Measurements from ENCODE around the gene RNF208.

RNF208 gene

DNA sequence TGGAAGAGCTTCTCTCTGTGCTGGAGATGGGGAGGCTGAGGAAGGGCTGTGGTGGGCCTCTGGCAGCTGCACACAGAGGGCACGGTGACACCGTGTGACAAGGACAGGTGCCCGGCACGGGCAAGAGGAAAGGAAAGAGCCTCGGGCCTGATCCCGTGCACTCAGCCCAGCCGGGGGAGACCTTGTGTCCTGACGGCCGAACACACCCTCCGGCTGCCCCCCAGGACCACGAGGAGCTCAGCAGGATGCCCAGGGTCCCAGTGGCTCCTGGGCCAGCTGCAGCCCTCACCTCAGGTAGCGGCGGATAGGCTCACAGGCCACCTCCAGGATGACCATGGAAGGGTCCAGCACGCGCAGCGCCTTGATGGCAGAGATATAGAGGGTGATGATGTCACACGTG is 39.2 kb downstream of the RNF208 start:
- Histone ChIP-seq H3K4me3 (no peak overlapping the region), H3K9me3 (ENCODE audit: low read depth, low read length) (no peaks in the 10 kb centered on the region), H3K27ac (no peak overlapping the region), H3K9ac (ENCODE audit: insufficient read length) (no peak overlapping the region), H3K36me3 (ENCODE audit: insufficient read depth, low read length) (peaks cover 8% of the 10 kb centered on the region; the same call in 1 of the 2 replicates)
- no peak for DNase-seq (ENCODE audit: low read depth, low spot score)
- TF ChIP-seq POLR2AphosphoS5 (IDR thresholded peaks at IDR 0.05; ENCODE audit: borderline replicate concordance, low read depth, low read length) (no peak), EZH2 (IDR thresholded peaks at IDR 0.05) (no peak), FOXP2 (optimal IDR thresholded peaks at IDR 0.05; ENCODE audit: control extremely low read depth, extremely low read length, insufficient read depth) (no peak)

DNA sequence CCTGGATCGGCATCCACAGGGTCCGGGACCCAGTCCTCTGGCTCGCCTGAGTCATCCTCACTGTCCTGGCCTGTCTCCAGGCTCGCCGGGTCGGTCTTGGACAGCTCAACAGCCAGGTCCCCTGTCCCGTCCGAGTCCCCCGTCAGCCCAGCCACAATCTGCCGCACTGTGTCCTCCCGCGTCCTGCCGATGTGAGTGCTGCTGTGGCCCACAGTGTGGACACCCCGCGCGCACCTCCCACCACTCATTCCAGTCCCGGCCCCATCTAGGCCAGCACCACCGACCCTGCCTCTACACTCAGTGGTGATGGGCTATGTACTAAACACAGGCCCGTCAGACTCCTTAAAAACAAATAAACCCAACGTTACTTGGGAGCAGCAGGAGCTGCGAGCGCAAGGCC is 40.4 kb downstream of the RNF208 start:
- Histone ChIP-seq H3K9ac (ENCODE audit: insufficient read length) (no peak overlapping the region), H3K9me3 (ENCODE audit: low read depth, low read length) (no peaks in the 10 kb centered on the region), H3K36me3 (ENCODE audit: insufficient read depth, low read length) (peaks cover 8% of the 10 kb centered on the region; the same call in 1 of the 2 replicates), H3K4me3 (no peak overlapping the region), H3K27ac (no peak overlapping the region)
- DNase-seq (ENCODE audit: low read depth, low spot score), result no peak
- TF ChIP-seq POLR2AphosphoS5 (IDR thresholded peaks at IDR 0.05; ENCODE audit: borderline replicate concordance, low read depth, low read length) (no peak), EZH2 (IDR thresholded peaks at IDR 0.05) (no peak), FOXP2 (optimal IDR thresholded peaks at IDR 0.05; ENCODE audit: control extremely low read depth, extremely low read length, insufficient read depth) (no peak)

DNA sequence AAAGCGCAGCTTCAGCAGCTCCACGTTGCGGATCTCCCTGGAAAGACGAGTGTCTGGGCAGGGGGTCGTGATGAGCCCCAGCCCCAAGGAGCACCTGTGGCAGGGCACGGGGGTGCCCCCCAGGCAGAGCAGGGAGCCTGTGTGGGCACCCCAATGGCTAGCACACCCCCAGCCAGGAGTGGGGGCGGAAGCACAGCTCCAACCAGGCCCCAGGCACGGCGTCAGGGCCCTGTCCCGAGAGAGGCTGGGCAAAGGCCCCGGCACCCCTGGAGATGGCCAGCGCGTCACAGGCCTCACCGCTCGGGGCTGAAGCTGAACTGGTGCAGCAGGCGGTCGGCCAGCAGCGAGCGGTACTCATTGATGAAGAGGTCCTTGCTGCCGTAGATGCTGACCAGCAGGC is 41.5 kb downstream of the RNF208 start:
- TF ChIP-seq FOXP2 (optimal IDR thresholded peaks at IDR 0.05; ENCODE audit: control extremely low read depth, extremely low read length, insufficient read depth) (no peak), EZH2 (IDR thresholded peaks at IDR 0.05) (no peak), POLR2AphosphoS5 (IDR thresholded peaks at IDR 0.05; ENCODE audit: borderline replicate concordance, low read depth, low read length) (no peak)
- Histone ChIP-seq H3K9me3 (ENCODE audit: low read depth, low read length) (no peaks in the 10 kb centered on the region), H3K36me3 (ENCODE audit: insufficient read depth, low read length) (peaks cover 8% of the 10 kb centered on the region; the same call in 1 of the 2 replicates), H3K27ac (no peak overlapping the region), H3K4me3 (no peak overlapping the region), H3K9ac (ENCODE audit: insufficient read length) (no peak overlapping the region)
- DNase-seq (ENCODE audit: low read depth, low spot score), result no peak

DNA sequence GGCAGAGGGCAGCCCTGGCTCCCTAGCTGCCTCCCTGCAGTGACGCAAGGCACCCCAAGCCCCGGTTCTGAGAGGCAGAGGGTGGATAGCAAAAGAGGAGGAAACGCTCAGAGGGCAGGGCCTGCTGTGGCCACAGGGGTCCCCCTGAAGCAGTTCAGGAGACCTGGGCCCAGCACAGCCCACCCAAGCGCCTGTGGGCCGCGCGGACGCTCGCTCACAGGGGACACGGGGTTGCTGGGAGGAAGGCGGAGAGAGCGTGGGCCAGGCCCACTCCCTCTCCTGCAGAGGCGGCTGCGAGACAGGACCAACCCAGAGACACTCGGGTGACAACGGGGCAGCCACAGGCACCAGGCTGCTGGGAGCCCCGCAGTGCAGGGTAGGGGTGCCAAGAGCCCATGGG is 42.3 kb downstream of the RNF208 start:
- Histone ChIP-seq H3K9me3 (ENCODE audit: low read depth, low read length) (no peaks in the 10 kb centered on the region), H3K27ac (no peak overlapping the region), H3K9ac (ENCODE audit: insufficient read length) (no peak overlapping the region), H3K4me3 (no peak overlapping the region), H3K36me3 (ENCODE audit: insufficient read depth, low read length) (peaks cover 8% of the 10 kb centered on the region; the same call in 1 of the 2 replicates)
- DNase-seq (ENCODE audit: low read depth, low spot score), result no peak
- TF ChIP-seq EZH2 (IDR thresholded peaks at IDR 0.05) (no peak), POLR2AphosphoS5 (IDR thresholded peaks at IDR 0.05; ENCODE audit: borderline replicate concordance, low read depth, low read length) (no peak), FOXP2 (optimal IDR thresholded peaks at IDR 0.05; ENCODE audit: control extremely low read depth, extremely low read length, insufficient read depth) (no peak)

DNA sequence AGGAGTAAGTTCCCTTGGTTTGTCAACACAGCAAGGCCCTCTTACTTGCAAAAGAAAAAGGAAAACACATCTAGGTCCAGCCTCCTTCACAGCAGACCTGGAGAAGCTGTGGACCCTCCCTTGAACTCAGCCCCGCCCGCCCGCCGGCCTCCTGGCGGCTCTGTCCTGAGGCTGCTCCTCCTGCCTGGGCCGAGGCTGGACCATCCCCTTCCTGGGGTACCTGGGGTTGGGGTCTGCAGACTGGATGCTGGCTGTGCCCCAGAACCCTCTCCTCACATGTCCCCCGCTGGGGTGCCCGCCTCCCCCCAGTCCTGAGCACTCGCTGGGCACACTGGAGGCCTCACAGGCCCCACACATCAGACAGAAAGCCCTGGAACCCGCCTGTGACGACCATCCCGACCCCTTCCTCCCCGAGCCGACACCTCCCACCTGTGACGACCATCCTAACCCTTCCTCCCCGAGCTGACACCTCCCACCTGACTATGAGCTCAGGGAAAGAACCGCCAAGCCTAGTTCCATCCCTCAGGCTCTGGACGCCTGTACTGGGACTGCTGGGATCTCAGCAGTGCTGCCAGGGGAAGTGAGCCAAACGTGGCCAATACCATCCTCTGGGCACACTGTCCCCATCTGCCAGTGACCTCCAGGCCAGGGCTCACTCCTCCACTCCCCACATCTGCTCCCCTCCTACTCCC is 43.0 kb downstream of the RNF208 start:
- Histone ChIP-seq H3K27ac (no peak overlapping the region), H3K9me3 (ENCODE audit: low read depth, low read length) (no peaks in the 10 kb centered on the region), H3K4me3 (no peak overlapping the region), H3K36me3 (ENCODE audit: insufficient read depth, low read length) (peaks cover 8% of the 10 kb centered on the region; the same call in 1 of the 2 replicates), H3K9ac (ENCODE audit: insufficient read length) (no peak overlapping the region)
- TF ChIP-seq EZH2 (IDR thresholded peaks at IDR 0.05) (no peak), POLR2AphosphoS5 (IDR thresholded peaks at IDR 0.05; ENCODE audit: borderline replicate concordance, low read depth, low read length) (no peak), FOXP2 (optimal IDR thresholded peaks at IDR 0.05; ENCODE audit: control extremely low read depth, extremely low read length, insufficient read depth) (no peak)
- no peak for DNase-seq (ENCODE audit: low read depth, low spot score)

DNA sequence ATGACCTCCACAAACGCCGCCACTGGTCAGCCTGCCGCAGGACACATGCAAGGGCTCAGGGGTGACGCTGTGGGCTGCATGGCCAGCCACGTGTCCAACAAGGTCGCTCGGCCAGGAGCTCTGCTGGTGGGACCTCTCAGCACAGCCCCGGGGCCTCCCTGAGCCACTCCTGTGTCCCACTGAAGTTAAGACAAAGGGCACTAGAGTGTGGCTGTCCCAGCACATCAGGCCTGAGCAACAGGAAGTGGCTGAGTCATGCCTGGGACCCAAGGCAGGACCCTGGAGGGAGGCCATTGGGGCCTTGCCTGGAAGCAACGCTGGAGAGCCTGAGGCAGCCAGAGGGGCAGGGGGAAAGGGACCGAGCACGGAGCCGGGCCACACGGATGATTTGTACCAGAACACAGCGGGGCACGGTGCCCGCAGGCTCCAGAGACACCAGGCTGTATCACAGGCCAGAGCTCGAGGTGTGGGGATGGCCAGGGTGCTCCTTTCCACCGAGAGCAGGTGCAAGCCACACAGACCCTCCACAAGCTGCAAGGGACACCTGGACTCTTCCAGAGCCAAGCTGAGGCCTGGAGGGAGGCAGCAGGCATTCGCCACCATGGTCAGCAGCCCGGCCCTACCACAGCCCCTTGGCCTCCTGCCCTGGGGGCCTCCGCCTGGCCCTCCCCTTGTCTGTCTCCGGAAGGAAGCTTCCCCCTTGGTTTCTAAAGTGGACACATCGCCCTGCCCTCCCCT is 43.7 kb downstream of the RNF208 start:
- TF ChIP-seq POLR2AphosphoS5 (IDR thresholded peaks at IDR 0.05; ENCODE audit: borderline replicate concordance, low read depth, low read length), result no peak
- no peak for TF ChIP-seq FOXP2 (optimal IDR thresholded peaks at IDR 0.05; ENCODE audit: control extremely low read depth, extremely low read length, insufficient read depth)
- no peak for TF ChIP-seq EZH2 (IDR thresholded peaks at IDR 0.05)
- H3K9ac ChIP-seq (ENCODE audit: insufficient read length), result no peak overlapping the region
- no peak overlapping the region for H3K27ac ChIP-seq
- H3K4me3 ChIP-seq, result no peak overlapping the region
- DNase-seq (ENCODE audit: low read depth, low spot score), result no peak
- H3K36me3 ChIP-seq (ENCODE audit: insufficient read depth, low read length), result peaks cover 5% of the 10 kb centered on the region; the same call in 1 of the 2 replicates
- no peaks in the 10 kb centered on the region for H3K9me3 ChIP-seq (ENCODE audit: low read depth, low read length)

DNA sequence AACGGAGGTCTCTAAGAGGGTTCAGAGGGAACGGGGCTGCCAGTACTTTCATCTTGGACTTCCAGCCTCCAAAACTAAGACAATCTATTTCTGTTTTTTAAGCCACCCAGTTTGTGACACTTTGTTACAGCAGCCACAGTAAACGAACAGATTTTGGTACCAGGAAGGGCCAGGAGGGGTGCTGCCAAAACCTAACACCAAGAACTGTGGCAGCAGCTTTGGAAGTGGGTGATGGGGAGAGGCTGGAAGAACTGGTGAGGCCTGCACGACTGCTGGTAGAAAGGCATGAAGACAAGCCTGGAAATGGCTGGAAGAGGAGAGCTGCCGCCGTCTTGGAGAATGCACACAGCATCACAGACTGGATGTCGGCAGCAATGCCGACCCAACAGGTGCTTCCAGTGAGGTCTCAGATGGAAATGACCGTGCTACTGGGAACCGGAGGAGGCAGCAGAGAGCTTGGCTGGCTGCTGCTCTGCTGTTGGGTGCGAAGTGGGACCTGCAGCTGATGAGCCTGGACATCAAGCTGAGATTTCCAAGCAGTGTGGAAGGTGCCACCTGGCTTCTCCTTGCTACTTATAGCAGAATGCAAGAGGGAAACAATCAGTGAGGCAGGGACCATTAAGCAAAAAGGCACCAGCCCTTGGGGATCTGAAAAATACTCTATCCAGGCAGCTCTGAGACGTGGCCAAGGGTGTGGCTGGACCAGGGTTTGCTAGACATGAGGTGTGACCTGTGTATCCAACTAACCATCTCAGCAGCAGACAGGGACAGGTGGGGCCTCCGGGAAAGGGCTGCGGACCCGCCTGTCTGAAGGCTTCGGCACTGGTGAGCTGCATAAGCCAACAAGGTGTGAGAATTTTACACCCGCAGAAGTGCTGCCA is 45.5 kb downstream of the RNF208 start:
- H3K9ac ChIP-seq (ENCODE audit: insufficient read length), result no peak overlapping the region
- no peaks in the 10 kb centered on the region; the same call in 1 of the 2 replicates for H3K36me3 ChIP-seq (ENCODE audit: insufficient read depth, low read length)
- DNase-seq (ENCODE audit: low read depth, low spot score), result no peak
- no peak overlapping the region for H3K27ac ChIP-seq
- TF ChIP-seq FOXP2 (optimal IDR thresholded peaks at IDR 0.05; ENCODE audit: control extremely low read depth, extremely low read length, insufficient read depth) (no peak), POLR2AphosphoS5 (IDR thresholded peaks at IDR 0.05; ENCODE audit: borderline replicate concordance, low read depth, low read length) (no peak), EZH2 (IDR thresholded peaks at IDR 0.05) (no peak)
- no peaks in the 10 kb centered on the region for H3K9me3 ChIP-seq (ENCODE audit: low read depth, low read length)
- no peak overlapping the region for H3K4me3 ChIP-seq

All from SK-N-MC (cell line).